Measurements from ENCODE around the gene ARHGAP24. TPM values are rescaled to one million over a fixed set of nuclear protein-coding genes. Genes with fewer than 3 reads are reported as not detected.

ARHGAP24 gene
- polyA plus RNA-seq, 1 of the 3 experiments (the other 2 are of a cell fraction): 1.4 TPM

DNA sequence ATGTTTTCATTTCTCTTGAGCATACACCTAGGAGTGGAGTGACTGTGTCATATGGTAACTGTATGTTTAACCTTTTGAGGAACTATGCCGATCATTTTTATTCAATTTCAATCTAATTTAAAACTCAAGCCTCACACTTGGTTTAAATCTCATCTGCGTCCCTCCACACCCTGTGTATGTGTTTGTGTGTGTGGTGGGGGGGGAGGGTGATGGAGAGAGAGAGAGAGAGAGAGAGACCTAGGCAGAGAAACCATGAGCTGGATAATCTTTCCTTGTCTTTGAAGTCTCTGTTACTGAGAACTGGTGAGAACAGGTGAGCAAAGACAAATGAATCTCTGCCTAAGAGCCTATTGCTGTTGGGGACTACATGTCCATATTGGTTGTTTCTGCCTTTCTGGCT, 105.0 kb downstream of the ARHGAP24 start:
- CTCF ChIA-PET: no interaction called here
- no peak overlapping the region for H3K4me2 ChIP-seq
- no peaks in the 10 kb centered on the region for H4K20me1 ChIP-seq (ENCODE audit: insufficient read depth)

More for the DNA sequence above, 105.0 kb downstream of the ARHGAP24 start:
- H3K9me2 ChIP-seq: no peaks in the 10 kb centered on the region
- H3K4me3 ChIP-seq (ENCODE audit: low read depth in 2 of 2, low read length in 1 of 2): no peak overlapping the region
- H2AFZ ChIP-seq (ENCODE audit: low read depth): no peak overlapping the region
- H3K27me3 ChIP-seq (ENCODE audit: insufficient read depth): no peaks in the 10 kb centered on the region
- no peak overlapping the region for H3K9ac ChIP-seq
- no peak overlapping the region for H3K27ac ChIP-seq (ENCODE audit: low read depth in 2 of 2, low read length in 1 of 2)
- H3K4me1 ChIP-seq (ENCODE audit: control insufficient read depth in 1 of 2, insufficient read depth in 2 of 2, low read depth in 1 of 2, low read length in 1 of 2): no peaks in the 10 kb centered on the region
- no peaks in the 10 kb centered on the region for H3K79me2 ChIP-seq (ENCODE audit: insufficient read depth)
- no peaks in the 10 kb centered on the region for H3F3A ChIP-seq (replicated peaks; ENCODE audit: insufficient read depth)
- TF ChIP-seq, protein P1, sequence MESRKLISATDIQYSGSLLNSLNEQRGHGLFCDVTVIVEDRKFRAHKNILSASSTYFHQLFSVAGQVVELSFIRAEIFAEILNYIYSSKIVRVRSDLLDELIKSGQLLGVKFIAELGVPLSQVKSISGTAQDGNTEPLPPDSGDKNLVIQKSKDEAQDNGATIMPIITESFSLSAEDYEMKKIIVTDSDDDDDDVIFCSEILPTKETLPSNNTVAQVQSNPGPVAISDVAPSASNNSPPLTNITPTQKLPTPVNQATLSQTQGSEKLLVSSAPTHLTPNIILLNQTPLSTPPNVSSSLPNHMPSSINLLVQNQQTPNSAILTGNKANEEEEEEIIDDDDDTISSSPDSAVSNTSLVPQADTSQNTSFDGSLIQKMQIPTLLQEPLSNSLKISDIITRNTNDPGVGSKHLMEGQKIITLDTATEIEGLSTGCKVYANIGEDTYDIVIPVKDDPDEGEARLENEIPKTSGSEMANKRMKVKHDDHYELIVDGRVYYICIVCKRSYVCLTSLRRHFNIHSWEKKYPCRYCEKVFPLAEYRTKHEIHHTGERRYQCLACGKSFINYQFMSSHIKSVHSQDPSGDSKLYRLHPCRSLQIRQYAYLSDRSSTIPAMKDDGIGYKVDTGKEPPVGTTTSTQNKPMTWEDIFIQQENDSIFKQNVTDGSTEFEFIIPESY (IDR thresholded peaks at IDR 0.05; ENCODE audit: borderline replicate concordance, low read depth): no peak
- TF ChIP-seq RXRA (IDR thresholded peaks at IDR 0.05; ENCODE audit: borderline replicate concordance, low read depth): no peak
- TF ChIP-seq, protein P2, sequence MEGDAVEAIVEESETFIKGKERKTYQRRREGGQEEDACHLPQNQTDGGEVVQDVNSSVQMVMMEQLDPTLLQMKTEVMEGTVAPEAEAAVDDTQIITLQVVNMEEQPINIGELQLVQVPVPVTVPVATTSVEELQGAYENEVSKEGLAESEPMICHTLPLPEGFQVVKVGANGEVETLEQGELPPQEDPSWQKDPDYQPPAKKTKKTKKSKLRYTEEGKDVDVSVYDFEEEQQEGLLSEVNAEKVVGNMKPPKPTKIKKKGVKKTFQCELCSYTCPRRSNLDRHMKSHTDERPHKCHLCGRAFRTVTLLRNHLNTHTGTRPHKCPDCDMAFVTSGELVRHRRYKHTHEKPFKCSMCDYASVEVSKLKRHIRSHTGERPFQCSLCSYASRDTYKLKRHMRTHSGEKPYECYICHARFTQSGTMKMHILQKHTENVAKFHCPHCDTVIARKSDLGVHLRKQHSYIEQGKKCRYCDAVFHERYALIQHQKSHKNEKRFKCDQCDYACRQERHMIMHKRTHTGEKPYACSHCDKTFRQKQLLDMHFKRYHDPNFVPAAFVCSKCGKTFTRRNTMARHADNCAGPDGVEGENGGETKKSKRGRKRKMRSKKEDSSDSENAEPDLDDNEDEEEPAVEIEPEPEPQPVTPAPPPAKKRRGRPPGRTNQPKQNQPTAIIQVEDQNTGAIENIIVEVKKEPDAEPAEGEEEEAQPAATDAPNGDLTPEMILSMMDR (IDR thresholded peaks at IDR 0.05): no peak
- TF ChIP-seq, protein P3, sequence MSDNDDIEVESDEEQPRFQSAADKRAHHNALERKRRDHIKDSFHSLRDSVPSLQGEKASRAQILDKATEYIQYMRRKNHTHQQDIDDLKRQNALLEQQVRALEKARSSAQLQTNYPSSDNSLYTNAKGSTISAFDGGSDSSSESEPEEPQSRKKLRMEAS (IDR thresholded peaks at IDR 0.05; ENCODE audit: low read depth): no peak
- TF ChIP-seq TEAD4 (IDR thresholded peaks at IDR 0.05; ENCODE audit: borderline replicate concordance, insufficient read depth): no peak
- TF ChIP-seq YY1 (IDR thresholded peaks at IDR 0.05; ENCODE audit: low read depth): no peak
- TF ChIP-seq JUND (IDR thresholded peaks at IDR 0.05): no peak
- no peak for TF ChIP-seq POLR2AphosphoS5 (IDR thresholded peaks at IDR 0.05; ENCODE audit: low read depth, low read length)
- no peak for TF ChIP-seq GABPA (IDR thresholded peaks at IDR 0.05; ENCODE audit: low read depth)
- TF ChIP-seq EP300 (IDR thresholded peaks at IDR 0.05; ENCODE audit: borderline replicate concordance in 1 of 2, low read depth in 1 of 2, low read length in 1 of 2): no peak
- TF ChIP-seq FOXM1 (IDR thresholded peaks at IDR 0.05; ENCODE audit: low read depth): no peak
- TF ChIP-seq, protein P4, sequence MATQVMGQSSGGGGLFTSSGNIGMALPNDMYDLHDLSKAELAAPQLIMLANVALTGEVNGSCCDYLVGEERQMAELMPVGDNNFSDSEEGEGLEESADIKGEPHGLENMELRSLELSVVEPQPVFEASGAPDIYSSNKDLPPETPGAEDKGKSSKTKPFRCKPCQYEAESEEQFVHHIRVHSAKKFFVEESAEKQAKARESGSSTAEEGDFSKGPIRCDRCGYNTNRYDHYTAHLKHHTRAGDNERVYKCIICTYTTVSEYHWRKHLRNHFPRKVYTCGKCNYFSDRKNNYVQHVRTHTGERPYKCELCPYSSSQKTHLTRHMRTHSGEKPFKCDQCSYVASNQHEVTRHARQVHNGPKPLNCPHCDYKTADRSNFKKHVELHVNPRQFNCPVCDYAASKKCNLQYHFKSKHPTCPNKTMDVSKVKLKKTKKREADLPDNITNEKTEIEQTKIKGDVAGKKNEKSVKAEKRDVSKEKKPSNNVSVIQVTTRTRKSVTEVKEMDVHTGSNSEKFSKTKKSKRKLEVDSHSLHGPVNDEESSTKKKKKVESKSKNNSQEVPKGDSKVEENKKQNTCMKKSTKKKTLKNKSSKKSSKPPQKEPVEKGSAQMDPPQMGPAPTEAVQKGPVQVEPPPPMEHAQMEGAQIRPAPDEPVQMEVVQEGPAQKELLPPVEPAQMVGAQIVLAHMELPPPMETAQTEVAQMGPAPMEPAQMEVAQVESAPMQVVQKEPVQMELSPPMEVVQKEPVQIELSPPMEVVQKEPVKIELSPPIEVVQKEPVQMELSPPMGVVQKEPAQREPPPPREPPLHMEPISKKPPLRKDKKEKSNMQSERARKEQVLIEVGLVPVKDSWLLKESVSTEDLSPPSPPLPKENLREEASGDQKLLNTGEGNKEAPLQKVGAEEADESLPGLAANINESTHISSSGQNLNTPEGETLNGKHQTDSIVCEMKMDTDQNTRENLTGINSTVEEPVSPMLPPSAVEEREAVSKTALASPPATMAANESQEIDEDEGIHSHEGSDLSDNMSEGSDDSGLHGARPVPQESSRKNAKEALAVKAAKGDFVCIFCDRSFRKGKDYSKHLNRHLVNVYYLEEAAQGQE (IDR thresholded peaks at IDR 0.05; ENCODE audit: low read depth, low read length): no peak
- no peak for TF ChIP-seq NRF1 (IDR thresholded peaks at IDR 0.05; ENCODE audit: low read depth, low read length)
- TF ChIP-seq, protein P5, sequence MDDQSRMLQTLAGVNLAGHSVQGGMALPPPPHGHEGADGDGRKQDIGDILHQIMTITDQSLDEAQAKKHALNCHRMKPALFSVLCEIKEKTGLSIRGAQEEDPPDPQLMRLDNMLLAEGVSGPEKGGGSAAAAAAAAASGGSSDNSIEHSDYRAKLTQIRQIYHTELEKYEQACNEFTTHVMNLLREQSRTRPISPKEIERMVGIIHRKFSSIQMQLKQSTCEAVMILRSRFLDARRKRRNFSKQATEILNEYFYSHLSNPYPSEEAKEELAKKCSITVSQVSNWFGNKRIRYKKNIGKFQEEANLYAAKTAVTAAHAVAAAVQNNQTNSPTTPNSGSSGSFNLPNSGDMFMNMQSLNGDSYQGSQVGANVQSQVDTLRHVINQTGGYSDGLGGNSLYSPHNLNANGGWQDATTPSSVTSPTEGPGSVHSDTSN (IDR thresholded peaks at IDR 0.05): no peak
- no peaks in the 10 kb centered on the region for H3K36me3 ChIP-seq (replicated peaks in 1 of 2; ENCODE audit: control insufficient read depth in 1 of 2, insufficient read depth in 2 of 2, low read length in 1 of 2)
- POLR2A ChIA-PET: no interaction called here
- no peak for DNase-seq
- WGBS (ENCODE audit: low lambda C conversion rate): 76% methylated on average over 2 of the region's 2 CpGs
- H3K9me3 ChIP-seq: no peaks in the 10 kb centered on the region

All from SK-N-SH (cell line).